IMR-90 (cell line): ENCODE results near the gene RNPEPL1.
"Not testable (repeated sequence)": the region's sequence is repeated elsewhere in the genome, so short reads cannot be mapped to it uniquely, and the experiment has no call there.

Experiments
- BHLHE40 ChIP-seq: fragments of 150-350 bp; IDR thresholded peaks from 2 replicates; pipeline ENCODE4 v1.6.1; 2016; ENCODE audit warnings: mild to moderate bottlenecking, low read depth, low read length
- CEBPB ChIP-seq: IDR thresholded peaks from 2 replicates; pipeline ENCODE4 v1.6.1; 2012; ENCODE audit warnings: low read depth, low read length, improper control_type of control experiment
- ELK1 ChIP-seq: fragments of 150-350 bp; IDR thresholded peaks from 2 replicates; pipeline ENCODE4 v1.6.1; 2016; ENCODE audit warnings: low read depth, mild to moderate bottlenecking, low read length, moderate library complexity, borderline replicate concordance
- MAFK ChIP-seq: IDR thresholded peaks from 2 replicates; pipeline ENCODE4 v1.6.1; 2012; ENCODE audit warnings: low read depth, low read length, improper control_type of control experiment
- MXI1 ChIP-seq: IDR thresholded peaks from 2 replicates; pipeline ENCODE4 v1.6.1; 2012; ENCODE audit warnings: low read depth, mild to moderate bottlenecking, low read length, moderate library complexity, borderline replicate concordance
- POLR2A ChIP-seq: IDR thresholded peaks from 2 replicates; pipeline ENCODE4 v1.6.1; 2012; ENCODE audit warnings: mild to moderate bottlenecking, low read depth, low read length
- RAD21 ChIP-seq: IDR thresholded peaks from 2 replicates; pipeline ENCODE4 v1.6.1; 2012; ENCODE audit warnings: low read length, improper control_type of control experiment
- SMC3 ChIP-seq: fragments of 150-350 bp; IDR thresholded peaks from 2 replicates; pipeline ENCODE4 v1.6.1; 2016; ENCODE audit warnings: low read depth, mild to moderate bottlenecking, antibody characterized with exemption, low read length, moderate library complexity
- USF2 ChIP-seq: fragments of 150-350 bp; IDR thresholded peaks from 2 replicates; pipeline ENCODE4 v1.6.1; 2017; ENCODE audit warnings: mild to moderate bottlenecking, antibody characterized with exemption, low read length, low read depth
- TF ChIP-seq, protein P1 (sequence below): conservative IDR thresholded peaks from 2 replicates; pipeline ENCODE4 v1.5.1; 2012; ENCODE audit warnings: mild to moderate bottlenecking, low read depth, low read length, improper control_type of control experiment

DNA sequence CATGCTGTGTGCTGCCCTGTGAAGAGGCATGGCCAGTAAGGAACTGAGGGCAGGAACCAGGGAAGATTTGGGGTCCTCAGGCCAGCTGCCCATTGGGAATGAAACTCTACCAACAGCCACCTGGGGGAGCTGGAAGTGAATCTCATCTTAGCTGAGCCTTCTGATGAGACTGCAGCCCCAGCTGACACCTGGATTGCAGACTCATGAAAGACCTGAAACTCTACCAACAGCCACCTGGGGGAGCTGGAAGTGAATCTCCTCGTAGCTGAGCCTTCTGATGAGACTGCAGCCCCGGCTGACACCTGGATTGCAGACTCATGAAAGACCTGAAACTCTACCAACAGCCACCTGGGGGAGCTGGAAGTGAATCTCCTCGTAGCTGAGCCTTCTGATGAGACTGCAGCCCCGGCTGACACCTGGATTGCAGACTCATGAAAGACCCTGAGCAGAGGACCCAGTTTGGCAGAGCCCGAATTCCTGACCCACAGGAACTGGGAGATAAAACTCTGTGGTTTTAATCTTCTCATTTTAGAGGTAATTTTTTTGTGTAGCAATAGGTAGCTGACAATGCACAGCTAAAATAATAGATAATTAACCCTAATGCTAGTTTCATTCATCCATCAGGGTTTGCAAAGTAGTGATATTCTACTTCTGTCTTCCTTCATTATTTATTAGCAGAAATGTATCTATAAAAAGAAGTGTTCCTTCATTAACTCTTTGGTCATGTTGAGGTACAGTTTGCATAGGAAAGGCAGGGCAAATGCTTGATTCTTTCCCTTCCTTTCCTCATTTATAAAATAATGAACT, 48.8 kb downstream of the RNPEPL1 start:
- TF ChIP-seq, protein P1, sequence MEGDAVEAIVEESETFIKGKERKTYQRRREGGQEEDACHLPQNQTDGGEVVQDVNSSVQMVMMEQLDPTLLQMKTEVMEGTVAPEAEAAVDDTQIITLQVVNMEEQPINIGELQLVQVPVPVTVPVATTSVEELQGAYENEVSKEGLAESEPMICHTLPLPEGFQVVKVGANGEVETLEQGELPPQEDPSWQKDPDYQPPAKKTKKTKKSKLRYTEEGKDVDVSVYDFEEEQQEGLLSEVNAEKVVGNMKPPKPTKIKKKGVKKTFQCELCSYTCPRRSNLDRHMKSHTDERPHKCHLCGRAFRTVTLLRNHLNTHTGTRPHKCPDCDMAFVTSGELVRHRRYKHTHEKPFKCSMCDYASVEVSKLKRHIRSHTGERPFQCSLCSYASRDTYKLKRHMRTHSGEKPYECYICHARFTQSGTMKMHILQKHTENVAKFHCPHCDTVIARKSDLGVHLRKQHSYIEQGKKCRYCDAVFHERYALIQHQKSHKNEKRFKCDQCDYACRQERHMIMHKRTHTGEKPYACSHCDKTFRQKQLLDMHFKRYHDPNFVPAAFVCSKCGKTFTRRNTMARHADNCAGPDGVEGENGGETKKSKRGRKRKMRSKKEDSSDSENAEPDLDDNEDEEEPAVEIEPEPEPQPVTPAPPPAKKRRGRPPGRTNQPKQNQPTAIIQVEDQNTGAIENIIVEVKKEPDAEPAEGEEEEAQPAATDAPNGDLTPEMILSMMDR = not testable (repeated sequence)
- TF ChIP-seq BHLHE40, RAD21, POLR2A, ELK1, MXI1, MAFK, CEBPB, SMC3, USF2: not testable (repeated sequence)
